Fibroblast of the conjunctiva (primary cell): Measurements from ENCODE around the gene INSL3.
A peak's percentile ranks its signal among the peaks of the same experiment; 100 is the strongest.
"Not testable (repeated sequence)": the region's sequence is repeated elsewhere in the genome, so short reads cannot be mapped to it uniquely, and the experiment has no call there.

Experiments used
- DNase-seq: peaks from one replicate; pipeline ENCODE4 v3.0.0-alpha.2; 2010; ENCODE audit warnings: low read depth

INSL3 gene

DNA sequence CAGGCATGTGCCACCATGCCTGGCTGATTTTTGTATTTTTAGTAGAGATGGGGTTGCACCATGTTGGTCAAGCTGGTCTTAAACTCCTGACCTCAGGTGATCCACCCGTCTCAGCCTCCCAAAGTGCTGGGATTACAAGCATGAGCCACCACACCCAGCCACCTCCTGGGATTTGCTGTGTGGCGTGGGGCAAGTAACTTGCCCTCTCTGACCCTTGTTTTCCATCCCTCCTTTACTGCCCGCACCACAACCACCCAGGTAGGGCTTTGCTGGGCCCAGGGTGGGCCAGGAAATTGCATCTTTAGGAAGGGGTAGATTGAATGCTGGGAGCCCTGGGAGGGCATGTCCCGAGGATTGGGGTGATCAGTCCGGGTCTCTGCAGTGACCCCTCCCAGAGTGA lies 37.6 kb downstream of the INSL3 start:
- not testable (repeated sequence) for DNase-seq

- DNase-seq: no peak
Measured at GRCh38 chr19:17780781-17781180, 40.5 kb downstream of the INSL3 start.

DNA sequence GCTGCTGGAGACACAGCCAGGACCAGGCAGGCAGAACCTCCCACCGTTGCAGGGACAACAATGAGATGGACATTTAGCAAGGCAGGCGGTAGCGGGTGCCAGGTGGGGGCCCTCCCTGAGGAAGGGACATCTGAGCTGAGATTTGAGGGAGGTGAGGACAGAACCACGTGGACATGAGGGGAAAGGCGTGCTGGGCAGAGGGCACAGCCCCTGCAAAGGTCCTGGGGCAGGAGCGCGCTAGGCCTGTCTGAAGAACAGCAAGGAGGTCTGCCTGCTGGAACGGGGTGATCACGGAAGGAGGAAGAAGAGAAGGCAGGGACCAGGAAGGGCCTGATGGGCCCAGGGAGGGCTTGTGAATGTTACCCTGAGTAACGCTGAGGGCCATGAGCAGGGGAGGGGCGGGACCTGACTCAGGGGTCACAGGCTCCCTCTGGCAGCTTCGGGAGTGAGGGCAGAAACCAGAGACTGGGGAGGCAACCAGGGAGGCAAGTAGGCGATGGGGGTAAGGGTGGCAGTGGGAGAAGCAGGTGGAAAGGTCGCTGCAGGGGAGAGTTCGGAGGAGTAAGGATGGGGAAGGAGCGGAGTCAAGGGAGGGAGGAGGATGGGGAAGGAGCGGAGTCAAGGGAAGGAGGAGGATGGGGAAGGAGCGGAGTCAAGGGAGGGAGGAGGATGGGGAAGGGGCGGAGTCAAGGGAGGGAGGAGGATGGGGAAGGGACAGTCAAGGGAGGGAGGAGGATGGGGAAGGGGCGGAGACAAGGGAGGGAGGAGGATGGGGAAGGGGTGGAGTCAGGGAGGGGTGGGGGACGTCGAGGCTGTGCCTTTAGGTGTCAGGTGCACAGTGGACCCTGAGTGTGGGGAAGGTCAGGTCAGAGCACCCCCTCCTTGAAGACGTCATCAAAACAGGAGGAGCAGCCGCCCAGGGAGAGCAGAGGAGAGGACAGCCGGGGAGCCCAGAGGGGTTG lies 42.1 kb downstream of the INSL3 start:
- no peak for DNase-seq

DNA sequence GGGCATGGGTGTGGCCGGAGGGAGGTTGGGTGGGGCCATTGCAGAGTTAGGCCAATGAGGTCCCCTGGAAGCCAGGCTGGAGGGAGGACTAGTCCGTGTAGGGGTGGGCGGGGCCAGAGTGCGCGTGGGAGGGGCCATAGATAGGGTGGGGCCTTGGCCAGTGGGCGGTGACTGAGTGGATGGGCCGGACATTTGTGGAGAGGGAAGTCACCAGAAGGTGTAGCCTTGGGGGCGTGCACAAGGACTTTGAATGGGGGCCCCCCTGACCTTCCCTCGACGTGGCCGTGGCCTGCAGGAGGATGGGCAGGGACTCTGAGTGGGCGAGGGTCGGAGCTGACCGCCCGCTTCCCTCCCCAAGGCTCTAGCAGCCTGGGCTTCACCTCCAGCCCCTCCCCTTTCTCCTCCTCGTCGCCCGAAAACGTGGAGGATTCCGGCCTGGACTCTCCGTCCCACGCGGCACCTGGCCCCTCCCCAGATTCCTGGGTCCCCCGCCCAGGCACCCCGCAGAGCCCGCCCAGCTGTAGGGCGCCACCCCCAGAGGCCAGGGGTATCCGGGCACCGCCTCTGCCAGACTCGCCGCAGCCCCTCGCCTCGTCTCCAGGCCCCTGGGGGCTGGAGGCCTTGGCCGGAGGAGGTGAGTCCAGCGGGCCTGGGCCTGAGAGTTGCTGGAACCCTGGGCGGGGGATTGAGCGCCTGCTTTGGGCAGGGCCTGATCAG lies 42.9 kb downstream of the INSL3 start:
- DNase-seq: no peak

DNA sequence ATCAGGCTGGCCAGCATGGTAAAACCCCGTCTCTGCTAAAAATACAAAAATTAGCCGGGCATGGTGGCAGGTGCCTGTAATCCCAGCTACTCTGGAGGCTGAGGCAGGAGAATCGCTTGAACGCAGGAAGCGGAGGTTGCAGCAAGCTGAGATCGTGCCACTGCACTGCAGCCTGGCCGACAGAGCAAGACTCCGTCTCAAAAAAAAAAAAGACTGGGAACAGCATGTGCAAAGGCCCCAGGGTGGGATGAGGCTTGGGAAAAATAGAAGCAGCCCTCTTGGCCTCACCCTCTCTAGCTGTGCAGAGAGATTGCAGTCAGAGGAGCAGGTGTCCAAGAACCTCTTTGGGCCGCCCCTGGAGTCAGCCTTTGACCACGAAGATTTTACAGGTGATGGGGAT lies 43.5 kb downstream of the INSL3 start:
- DNase-seq: not testable (repeated sequence)

GRCh38 chr19:17775991-17776803 lies 45.1 kb downstream of the INSL3 start:
- no peak for DNase-seq

- DNase-seq: no peak
Measured at GRCh38 chr19:17775245-17775927, 45.9 kb downstream of the INSL3 start.

- DNase-seq: no peak
Measured at GRCh38 chr19:17772172-17772571, 49.1 kb downstream of the INSL3 start.

- no peak for DNase-seq
Measured at GRCh38 chr19:17770613-17771012, 50.7 kb downstream of the INSL3 start.

DNA sequence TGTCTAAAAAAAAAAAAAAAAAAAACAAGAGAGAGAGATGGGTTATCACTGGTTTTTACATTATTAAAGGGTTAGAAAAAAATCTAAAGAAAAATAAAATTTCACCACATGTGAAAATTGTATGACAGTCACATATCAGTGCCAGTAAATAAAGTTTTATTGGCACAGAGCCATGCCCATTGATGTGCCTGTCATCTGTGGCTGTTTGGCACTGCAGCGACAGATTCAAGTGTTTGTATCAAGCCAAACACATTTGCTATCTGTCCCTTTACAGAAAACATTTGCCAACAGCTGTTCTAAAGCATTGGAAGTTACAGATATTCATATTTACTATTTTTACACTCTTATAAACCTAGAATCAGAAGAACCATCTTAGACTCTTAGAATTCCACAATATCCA lies 53.8 kb downstream of the INSL3 start:
- no peak for DNase-seq

- peak; percentile 75 for DNase-seq
Measured at GRCh38 chr19:17766543-17767131, 54.7 kb downstream of the INSL3 start.
